ENCODE measurements around the gene CDHR3. TPM values are rescaled to one million over a fixed set of nuclear protein-coding genes. Genes with fewer than 3 reads are reported as not detected.

The CDHR3 gene
- total and polyA plus RNA-seq, 2 donors (not counting 3 experiments of a cell fraction or from before 2014, with no cell fraction given): 0.46 to 2.3 TPM

- FAIRE-seq: no peak
- POLR2A ChIA-PET: no interaction called here
- intact Hi-C loops (cut with micrococcal nuclease): no loop called here
Measured at GRCh38 chr7:106029451-106029850, 66.4 kb downstream of the CDHR3 start.

More at GRCh38 chr7:106029451-106029850, 66.4 kb downstream of the CDHR3 start:
- no peaks in the 10 kb centered on the region for H3K9me1 ChIP-seq (replicated peaks; ENCODE audit: control insufficient read depth, extremely low read depth, insufficient read depth, low read length)
- dilution Hi-C loops (cut with MboI; ENCODE audit: extremely low pct_ligation_motif_present, low sequenced_read_pairs): no loop called here
- H2AFZ ChIP-seq (ENCODE audit: low read depth, low read length): no peak overlapping the region
- no peak overlapping the region for H3K4me2 ChIP-seq (ENCODE audit: insufficient read depth, low read length)
- H3K9me3 ChIP-seq (replicated peaks; ENCODE audit: control insufficient read depth, insufficient read depth, low read length): no peaks in the 10 kb centered on the region
- no peaks in the 10 kb centered on the region for H3K79me2 ChIP-seq (ENCODE audit: control insufficient read depth, insufficient read depth, low read length)
- H3K27me3 ChIP-seq (ENCODE audit: control insufficient read depth in 2 of 2, insufficient read depth in 2 of 2, low read length in 2 of 2): peaks cover 34 to 47% of the 10 kb centered on the region in 2 experiments
- no peak overlapping the region for H3K27ac ChIP-seq (ENCODE audit: insufficient read depth, low read depth, low read length)
- DNase-seq (ENCODE audit: low read depth, low spot score): no peak
- BruUV-seq (replicated peaks): no TSS peak
- TF ChIP-seq EZH2 (IDR thresholded peaks at IDR 0.05; ENCODE audit: borderline replicate concordance, low read depth, low read length, severe bottlenecking) (no peak), MAX (IDR thresholded peaks at IDR 0.05; ENCODE audit: insufficient read depth, insufficient read length) (no peak), JUN (IDR thresholded peaks at IDR 0.05; ENCODE audit: borderline replicate concordance, insufficient read depth, insufficient read length, low read depth) (no peak), POLR2AphosphoS5 (IDR thresholded peaks at IDR 0.05; ENCODE audit: insufficient read depth, low read depth, low read length) (no peak), MYC (IDR thresholded peaks at IDR 0.05; ENCODE audit: low read depth, low read length) (no peak), POLR2A (IDR thresholded peaks at IDR 0.05; ENCODE audit: low read depth, low read length) (no peak), FOS (IDR thresholded peaks at IDR 0.05; ENCODE audit: borderline replicate concordance, insufficient read depth, low read length) (no peak), CTCF (IDR thresholded peaks at IDR 0.05; ENCODE audit: extremely low read depth in 1 of 2, insufficient read depth in 1 of 2, low read depth in 1 of 2, low read length in 2 of 2) (no peak)
- CTCF ChIA-PET: interaction anchor here (1.0 to 3.0 kb wide), 6 partner anchors 8 to 269 kb away, joined by 3 to 10 read pairs (median 3); no protein-coding TSS in a partner anchor
- H3K4me1 ChIP-seq (ENCODE audit: control insufficient read depth, extremely low read depth, insufficient read depth, low read length): no peaks in the 10 kb centered on the region
- H3K36me3 ChIP-seq (ENCODE audit: control insufficient read depth in 2 of 2, extremely low read depth in 1 of 2, insufficient read depth in 2 of 2, low read length in 2 of 2): no peaks in the 10 kb centered on the region
- H3K9ac ChIP-seq (replicated peaks; ENCODE audit: extremely low read depth, insufficient read depth, low read length): no peak overlapping the region
- no peak overlapping the region for H3K4me3 ChIP-seq (replicated peaks in 1 of 3; ENCODE audit: insufficient read depth in 1 of 3, low read depth in 1 of 3, low read length in 3 of 3)
- no peaks in the 10 kb centered on the region for H4K20me1 ChIP-seq (replicated peaks; ENCODE audit: control insufficient read depth, extremely low read depth, insufficient read depth, low read length)

Data from endothelial cell of umbilical vein (primary cell).